ENCODE measurements around the gene LMNTD1.

Gene LMNTD1

DNA sequence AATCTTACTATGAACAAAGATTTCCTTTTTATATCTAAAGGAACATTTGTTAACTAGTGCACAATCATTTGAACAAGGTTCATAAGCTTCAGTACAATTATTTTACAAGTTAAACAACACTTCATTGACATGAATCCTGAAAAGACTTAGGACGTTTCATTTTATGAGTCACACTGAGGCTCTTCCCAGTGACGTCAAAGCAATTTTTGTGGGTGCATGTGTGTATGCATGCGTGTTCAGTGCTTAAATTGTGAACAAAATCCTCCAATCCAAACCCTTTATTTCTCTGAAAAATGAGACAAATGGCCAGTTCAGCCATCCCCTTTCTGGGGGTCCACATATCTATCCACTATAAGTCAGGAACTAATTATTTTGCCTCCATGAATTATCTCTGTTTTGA is 2.9 kb downstream of the LMNTD1 start:
- no peak overlapping the region for H3K4me3 ChIP-seq (ENCODE audit: low read depth, low read length)
- TF ChIP-seq, protein P1, sequence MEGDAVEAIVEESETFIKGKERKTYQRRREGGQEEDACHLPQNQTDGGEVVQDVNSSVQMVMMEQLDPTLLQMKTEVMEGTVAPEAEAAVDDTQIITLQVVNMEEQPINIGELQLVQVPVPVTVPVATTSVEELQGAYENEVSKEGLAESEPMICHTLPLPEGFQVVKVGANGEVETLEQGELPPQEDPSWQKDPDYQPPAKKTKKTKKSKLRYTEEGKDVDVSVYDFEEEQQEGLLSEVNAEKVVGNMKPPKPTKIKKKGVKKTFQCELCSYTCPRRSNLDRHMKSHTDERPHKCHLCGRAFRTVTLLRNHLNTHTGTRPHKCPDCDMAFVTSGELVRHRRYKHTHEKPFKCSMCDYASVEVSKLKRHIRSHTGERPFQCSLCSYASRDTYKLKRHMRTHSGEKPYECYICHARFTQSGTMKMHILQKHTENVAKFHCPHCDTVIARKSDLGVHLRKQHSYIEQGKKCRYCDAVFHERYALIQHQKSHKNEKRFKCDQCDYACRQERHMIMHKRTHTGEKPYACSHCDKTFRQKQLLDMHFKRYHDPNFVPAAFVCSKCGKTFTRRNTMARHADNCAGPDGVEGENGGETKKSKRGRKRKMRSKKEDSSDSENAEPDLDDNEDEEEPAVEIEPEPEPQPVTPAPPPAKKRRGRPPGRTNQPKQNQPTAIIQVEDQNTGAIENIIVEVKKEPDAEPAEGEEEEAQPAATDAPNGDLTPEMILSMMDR (IDR thresholded peaks at IDR 0.05; ENCODE audit: low read depth, low read length, missing control alignments): no peak
- H3K27me3 ChIP-seq (replicated peaks): no peaks in the 10 kb centered on the region
- in situ Hi-C loops (cut with HindIII; ENCODE audit: low pct_ligation_motif_present, low sequenced_read_pairs): no loop called here
- no peak overlapping the region for H3K27ac ChIP-seq
- peak; percentile 50 for DNase-seq
- no peaks in the 10 kb centered on the region for H3K36me3 ChIP-seq (replicated peaks)

DNA sequence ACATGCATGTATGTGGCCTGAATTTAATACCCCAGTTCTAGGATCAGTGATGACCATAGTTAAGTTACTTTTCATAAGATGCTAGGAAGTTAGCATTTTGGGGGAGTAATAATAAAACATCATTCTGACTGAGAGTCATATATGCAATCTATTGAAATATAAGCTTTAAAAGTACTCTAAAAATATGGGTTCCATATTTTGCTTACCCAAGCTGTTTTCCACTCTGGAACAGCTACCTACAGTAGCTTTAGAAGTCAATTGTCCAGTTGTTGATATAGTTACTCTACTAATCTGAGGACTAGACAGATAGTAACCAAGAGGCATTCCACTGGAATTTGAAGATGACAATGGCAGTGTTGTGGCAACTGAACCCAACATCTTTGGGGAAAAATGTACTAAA is 4.0 kb downstream of the LMNTD1 start:
- in situ Hi-C loops (cut with HindIII; ENCODE audit: low pct_ligation_motif_present, low sequenced_read_pairs): no loop called here
- no peak for DNase-seq
- H3K27me3 ChIP-seq (replicated peaks): no peaks in the 10 kb centered on the region
- no peaks in the 10 kb centered on the region for H3K36me3 ChIP-seq (replicated peaks)
- no peak overlapping the region for H3K4me3 ChIP-seq (ENCODE audit: low read depth, low read length)
- TF ChIP-seq, protein P1 (IDR thresholded peaks at IDR 0.05; ENCODE audit: low read depth, low read length, missing control alignments): no peak
- no peak overlapping the region for H3K27ac ChIP-seq

DNA sequence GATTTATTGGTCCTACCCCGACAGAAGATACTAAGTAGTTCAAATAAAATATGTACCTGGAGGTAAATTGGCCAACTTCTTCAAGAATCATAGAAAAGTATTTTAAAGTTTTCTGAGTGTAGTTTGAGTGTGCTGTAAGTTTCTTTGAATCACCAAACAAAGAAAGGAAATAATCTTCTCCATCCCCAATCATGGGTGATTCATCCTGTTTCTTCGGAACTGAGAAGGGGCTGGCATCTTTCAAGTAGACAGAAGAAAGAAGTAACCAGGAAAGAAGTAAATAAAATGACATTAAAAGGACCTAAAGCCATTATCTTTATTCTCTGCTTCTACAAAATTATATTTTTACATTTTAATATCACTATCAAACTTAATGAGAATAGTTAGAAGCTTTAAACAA is 6.8 kb downstream of the LMNTD1 start:
- TF ChIP-seq, protein P1 (IDR thresholded peaks at IDR 0.05; ENCODE audit: low read depth, low read length, missing control alignments): no peak
- DNase-seq: no peak
- H3K4me3 ChIP-seq (ENCODE audit: low read depth, low read length): no peak overlapping the region
- H3K27me3 ChIP-seq (replicated peaks): no peaks in the 10 kb centered on the region
- in situ Hi-C loops (cut with HindIII; ENCODE audit: low pct_ligation_motif_present, low sequenced_read_pairs): no loop called here
- no peaks in the 10 kb centered on the region for H3K36me3 ChIP-seq (replicated peaks)
- no peak overlapping the region for H3K27ac ChIP-seq

DNA sequence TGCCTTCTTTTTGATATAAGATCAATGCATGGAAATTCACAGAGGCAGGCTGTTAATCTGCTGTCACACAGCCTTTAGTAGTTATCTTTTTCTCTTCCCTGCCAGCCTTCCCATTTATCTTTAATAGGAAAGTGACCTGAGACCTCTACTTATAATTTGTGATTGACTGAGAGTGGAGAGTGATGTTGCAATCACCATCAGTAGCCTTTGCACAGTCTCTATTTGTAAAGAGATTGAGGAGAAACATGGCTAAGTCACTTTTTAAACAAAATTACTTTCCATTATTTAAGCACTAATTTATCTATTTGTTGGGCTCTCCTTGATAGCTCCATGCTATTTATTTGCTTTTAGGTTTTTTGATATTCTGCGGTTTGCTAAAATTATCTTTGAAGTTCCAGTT is 19.9 kb downstream of the LMNTD1 start:
- no peak overlapping the region for H3K4me3 ChIP-seq (ENCODE audit: low read depth, low read length)
- H3K27ac ChIP-seq: no peak overlapping the region
- H3K36me3 ChIP-seq (replicated peaks): no peaks in the 10 kb centered on the region
- no peak for DNase-seq
- H3K27me3 ChIP-seq (replicated peaks): no peaks in the 10 kb centered on the region
- in situ Hi-C loops (cut with HindIII; ENCODE audit: low pct_ligation_motif_present, low sequenced_read_pairs): no loop called here
- TF ChIP-seq, protein P1 (IDR thresholded peaks at IDR 0.05; ENCODE audit: low read depth, low read length, missing control alignments): no peak

DNA sequence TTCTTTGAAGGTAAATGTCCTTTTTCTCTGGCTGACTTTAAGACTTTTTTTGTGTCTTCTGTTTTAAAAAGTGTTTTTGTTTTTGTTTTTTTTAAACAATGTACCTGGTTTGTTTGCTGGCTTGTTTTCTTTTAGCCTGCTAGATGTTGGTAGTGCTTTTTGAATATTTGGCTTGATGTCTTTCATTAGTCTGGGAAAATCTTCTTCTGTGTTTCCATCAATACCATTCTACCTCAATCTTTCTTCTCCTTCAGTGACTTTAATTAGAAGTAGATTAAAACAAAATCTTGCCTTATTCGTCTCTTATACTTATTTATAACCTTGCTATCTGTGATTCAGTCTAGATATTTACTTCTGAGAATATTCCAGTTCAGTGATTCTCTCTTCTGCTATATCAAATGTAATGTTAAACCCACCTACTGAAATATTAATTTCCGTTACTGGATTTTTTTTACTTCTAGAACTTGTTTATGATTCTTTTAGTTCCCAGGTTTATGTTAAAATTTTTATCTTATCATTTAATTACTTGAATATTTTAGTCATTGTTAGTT is 21.5 kb downstream of the LMNTD1 start:
- TF ChIP-seq, protein P1 (IDR thresholded peaks at IDR 0.05; ENCODE audit: low read depth, low read length, missing control alignments): no peak
- in situ Hi-C loops (cut with HindIII; ENCODE audit: low pct_ligation_motif_present, low sequenced_read_pairs): no loop called here
- H3K4me3 ChIP-seq (ENCODE audit: low read depth, low read length): no peak overlapping the region
- DNase-seq: no peak
- no peaks in the 10 kb centered on the region for H3K27me3 ChIP-seq (replicated peaks)
- no peaks in the 10 kb centered on the region for H3K36me3 ChIP-seq (replicated peaks)
- no peak overlapping the region for H3K27ac ChIP-seq

DNA sequence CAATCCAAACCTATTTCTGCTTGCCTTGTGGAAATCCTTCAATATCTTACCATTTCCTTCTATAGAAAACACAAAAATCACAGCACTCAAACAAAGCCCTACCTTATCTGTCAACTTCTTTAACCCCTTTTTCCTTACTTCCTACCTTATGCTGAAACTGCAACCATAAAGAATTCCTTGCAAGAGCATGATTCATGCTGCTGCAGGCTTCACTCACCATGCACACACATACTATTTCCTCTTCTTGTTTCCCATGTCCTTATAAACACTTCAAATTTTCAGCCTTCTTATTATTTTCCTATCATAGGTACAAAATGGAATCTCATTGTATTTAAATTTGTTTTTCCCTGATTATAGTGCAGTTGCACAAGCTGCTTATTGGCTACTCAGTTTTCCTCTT is 23.3 kb downstream of the LMNTD1 start:
- TF ChIP-seq, protein P1 (IDR thresholded peaks at IDR 0.05; ENCODE audit: low read depth, low read length, missing control alignments): no peak
- Histone ChIP-seq H3K36me3 (replicated peaks) (no peaks in the 10 kb centered on the region), H3K4me3 (ENCODE audit: low read depth, low read length) (no peak overlapping the region), H3K27ac (no peak overlapping the region), H3K27me3 (replicated peaks) (no peaks in the 10 kb centered on the region)
- DNase-seq: peak; percentile 24
- in situ Hi-C loops (cut with HindIII; ENCODE audit: low pct_ligation_motif_present, low sequenced_read_pairs): no loop called here

Measured in brain microvascular endothelial cell (primary cell).